ENCODE results near the gene TACR1. TPM values are rescaled to one million over a fixed set of nuclear protein-coding genes. Genes with fewer than 3 reads are reported as not detected.
"Not testable (repeated sequence)": the region's sequence is repeated elsewhere in the genome, so short reads cannot be mapped to it uniquely, and the experiment has no call there.

TACR1 gene, protein sequence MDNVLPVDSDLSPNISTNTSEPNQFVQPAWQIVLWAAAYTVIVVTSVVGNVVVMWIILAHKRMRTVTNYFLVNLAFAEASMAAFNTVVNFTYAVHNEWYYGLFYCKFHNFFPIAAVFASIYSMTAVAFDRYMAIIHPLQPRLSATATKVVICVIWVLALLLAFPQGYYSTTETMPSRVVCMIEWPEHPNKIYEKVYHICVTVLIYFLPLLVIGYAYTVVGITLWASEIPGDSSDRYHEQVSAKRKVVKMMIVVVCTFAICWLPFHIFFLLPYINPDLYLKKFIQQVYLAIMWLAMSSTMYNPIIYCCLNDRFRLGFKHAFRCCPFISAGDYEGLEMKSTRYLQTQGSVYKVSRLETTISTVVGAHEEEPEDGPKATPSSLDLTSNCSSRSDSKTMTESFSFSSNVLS
- 0.03 TPM for total RNA-seq

DNA sequence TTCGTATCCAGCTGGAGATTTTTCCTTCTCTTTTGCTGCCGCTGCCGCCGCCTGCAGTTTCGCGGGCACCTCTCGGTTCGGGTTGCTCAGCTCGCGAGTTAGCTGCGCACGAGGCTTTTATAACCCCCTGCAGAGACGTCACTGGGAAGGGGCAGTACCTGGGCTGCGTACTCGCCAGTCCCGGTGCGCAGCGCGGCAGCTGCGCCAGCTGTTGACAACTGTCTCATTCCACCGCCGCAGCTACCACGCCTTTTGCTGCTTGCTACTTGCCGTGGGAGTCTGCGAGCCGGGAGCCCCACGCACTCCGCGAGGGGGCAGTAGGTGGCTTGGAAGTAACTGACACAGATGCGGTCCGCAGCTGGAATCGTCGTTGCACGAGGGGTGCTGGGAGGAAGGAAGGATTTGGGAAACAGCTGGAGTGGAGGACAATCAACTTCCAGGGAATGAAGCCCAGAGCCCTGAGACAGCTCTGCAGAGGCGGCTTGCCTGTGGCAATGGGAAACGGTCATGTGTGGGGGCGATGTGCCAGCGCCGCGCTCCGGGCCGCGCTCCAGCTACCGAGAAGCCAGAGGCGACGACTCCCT, at the start of gene TACR1:
Gene TACR1, minus strand, starts transcription at position 93 of the 584 bp plus-strand sequence. CDS start 586 bp downstream, outside the sequence.
- DNase-seq (ENCODE audit: low spot score) = peak; percentile 67
- peak; percentile 79 for ATAC-seq

DNA sequence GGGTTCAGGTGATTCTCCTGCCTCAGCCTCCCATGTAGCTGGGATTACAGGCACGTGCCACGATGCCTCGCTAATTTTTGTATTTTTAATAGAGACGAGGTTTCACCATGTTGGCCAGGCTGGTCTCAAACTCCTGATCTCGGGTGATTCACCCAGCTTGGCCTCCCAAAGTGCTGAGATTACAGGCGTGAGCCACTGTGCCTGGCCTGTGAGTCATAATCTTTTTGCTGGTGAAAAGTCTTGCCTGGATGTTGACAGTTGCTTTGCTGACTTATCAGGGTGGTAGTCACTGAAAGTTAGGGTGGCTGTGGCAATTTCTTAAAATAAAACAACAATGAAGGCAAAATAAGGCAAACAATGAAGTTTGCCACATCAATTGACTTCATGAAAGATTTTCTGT, 49.3 kb upstream of the TACR1 start:
- not testable (repeated sequence) for DNase-seq (ENCODE audit: low spot score); ATAC-seq

DNA sequence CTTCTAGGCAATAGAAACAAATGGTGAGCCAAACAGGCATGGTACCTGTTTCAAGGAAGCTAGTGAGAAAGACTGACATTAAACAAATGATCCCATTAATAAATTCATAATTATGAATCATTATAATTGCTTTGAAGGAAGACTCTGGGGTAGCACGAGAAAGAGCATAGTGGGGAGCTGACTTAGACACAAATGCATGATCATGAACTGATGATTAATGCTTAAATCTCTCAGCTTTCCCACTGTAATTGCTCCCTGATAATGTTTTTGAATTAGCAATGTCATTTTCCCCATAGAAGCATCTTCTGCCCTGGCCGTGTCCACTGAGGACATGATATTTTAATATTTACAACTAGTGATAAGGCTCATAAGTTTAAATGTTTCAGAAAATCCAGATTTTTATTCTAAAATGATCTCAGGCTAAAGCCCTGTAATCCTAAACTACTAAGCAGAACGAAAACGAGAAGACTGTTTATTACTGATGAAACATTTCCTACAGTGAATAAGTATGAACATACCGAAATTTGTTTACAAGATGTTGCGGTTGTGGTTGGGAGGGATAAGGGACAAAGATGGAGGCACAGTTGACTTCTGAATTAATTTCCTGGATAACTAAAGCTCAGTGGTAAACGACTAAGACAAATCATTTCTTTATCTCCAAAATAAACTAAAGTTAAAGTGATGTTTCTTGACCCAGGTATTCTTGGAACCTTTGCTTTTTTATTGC, 47.3 kb upstream of the TACR1 start:
- ATAC-seq (no peak), DNase-seq (ENCODE audit: low spot score) (no peak)

DNA sequence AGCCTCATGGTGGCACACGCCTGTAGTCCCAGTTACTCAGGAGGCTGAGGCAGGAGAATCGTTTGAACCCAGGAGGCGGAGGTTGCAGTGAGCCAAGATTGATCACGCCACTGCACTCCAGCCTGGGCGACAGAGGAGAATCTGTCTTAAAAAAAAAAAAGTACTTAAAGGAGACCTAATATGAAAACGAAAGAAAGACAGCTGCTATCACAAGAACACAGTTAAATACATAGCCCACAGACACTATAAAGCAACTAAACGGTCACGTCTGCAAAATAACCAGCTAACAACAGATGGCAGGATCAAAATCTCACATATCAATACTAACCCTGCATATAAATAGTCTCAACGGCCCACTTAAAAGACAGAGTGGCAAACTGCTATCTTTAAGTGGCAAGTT, 43.9 kb upstream of the TACR1 start:
- DNase-seq (ENCODE audit: low spot score) = no peak
- no peak for ATAC-seq

DNA sequence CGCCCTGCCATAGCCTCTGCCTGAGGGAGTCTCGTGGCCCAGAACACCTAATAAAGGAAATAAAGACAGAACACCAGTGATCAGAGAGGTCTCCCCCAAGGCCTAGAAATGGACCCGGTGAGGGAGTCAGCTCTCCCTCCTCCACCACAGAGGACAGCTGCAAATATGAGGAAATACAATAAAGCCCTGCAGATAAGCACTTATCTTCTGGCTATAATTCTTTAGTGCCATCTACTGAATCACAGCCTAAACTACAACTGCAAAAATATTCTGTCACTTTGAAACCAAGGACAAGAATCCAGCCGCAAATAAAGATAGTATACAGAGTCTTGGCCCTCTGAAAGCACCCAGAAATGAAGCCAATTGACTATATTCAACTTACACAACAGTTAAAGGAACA, 42.4 kb upstream of the TACR1 start:
- ATAC-seq = peak; percentile 53

DNA sequence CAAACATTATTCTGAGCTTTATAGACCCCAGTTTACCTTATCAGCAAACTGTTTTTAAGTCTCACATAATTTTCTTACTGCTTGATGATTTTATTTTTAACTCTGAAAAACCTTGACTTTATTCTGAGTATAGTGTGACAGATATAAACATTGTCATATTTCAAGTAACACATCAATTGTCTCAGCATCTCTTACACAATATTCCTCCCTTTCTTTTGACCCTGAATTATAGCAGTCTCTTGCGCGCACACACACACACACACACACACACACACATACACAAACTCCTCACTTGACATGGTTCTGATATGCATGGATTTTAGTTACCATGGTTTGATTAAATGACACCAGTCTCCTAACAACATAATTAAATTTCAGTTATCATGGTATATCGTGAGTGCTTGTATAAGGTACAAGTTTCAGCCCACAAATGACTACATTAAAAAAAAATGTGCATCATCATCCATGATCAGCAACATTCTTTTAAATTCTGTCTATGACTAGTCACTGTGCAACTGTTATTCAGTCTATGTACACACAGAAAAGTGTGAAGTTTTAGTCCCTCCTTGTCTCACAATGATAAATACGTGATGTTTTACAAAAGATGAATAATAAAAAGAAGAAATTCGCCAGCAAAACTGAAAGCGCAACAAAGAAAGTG, 39.5 kb upstream of the TACR1 start:
- no peak for ATAC-seq
- DNase-seq (ENCODE audit: low spot score) = no peak

More for the DNA sequence above, 42.4 kb upstream of the TACR1 start:
- DNase-seq (ENCODE audit: low spot score) = no peak

DNA sequence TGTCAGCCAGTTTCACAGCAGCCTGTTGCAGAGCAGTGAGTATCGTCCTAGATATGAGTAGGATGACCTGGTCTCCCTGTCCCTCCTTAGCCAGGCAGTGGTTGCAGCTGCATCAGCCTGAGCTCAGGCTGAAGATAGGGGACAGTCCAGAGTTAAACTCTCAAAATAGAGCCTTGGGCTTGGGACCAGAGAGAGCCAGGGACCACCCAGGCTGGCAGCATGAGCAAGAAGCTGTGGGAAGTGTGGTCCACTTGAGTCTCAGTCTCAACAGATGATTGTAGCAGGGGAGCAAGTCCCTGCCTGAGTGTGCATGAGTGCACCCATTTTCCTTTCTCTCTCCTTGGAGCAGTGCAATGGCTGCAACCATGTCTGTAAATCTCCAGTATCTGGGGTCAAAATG, 38.0 kb upstream of the TACR1 start:
- ATAC-seq = no peak
- DNase-seq (ENCODE audit: low spot score) = no peak

DNA sequence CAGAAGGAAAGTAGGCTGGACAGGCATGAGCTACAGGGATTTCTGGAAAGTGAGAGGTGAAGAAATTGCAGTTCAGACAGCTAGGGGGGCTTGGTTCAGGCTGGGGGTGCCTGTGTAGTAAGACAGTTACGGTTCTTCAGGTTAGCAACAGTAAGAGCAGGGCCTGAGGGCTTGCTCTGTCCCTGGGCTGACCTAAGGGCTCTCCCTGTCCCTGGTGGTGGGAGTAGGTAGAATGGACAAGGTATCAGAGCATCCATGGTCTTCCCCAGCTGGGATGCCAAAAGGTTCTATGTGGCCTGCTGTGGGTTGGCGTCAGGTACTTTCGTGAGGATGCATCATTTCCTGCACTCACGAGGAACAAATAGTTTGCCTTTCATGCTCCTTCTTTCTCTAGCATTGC, 34.6 kb upstream of the TACR1 start:
- no peak for DNase-seq (ENCODE audit: low spot score)
- ATAC-seq = no peak

DNA sequence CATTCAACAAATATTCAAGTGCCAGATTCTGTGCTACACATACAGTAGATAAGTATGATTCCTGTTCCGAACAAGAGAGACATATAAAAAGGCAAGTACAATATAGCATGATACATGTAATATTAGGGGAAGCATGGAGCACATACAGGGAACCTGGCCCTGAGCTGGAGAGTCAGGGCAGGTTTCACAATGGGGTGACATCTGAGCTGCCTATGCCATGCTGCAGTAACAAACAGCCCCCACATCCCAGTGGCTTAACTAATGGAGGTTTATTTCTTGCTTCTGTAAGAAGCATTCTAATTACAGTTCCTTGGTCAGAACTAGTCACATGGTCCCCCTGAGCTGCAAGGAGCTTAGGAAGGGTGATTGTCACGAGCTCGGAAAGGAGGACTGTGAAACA, 27.3 kb upstream of the TACR1 start:
- DNase-seq (ENCODE audit: low spot score) (no peak), ATAC-seq (no peak)

DNA sequence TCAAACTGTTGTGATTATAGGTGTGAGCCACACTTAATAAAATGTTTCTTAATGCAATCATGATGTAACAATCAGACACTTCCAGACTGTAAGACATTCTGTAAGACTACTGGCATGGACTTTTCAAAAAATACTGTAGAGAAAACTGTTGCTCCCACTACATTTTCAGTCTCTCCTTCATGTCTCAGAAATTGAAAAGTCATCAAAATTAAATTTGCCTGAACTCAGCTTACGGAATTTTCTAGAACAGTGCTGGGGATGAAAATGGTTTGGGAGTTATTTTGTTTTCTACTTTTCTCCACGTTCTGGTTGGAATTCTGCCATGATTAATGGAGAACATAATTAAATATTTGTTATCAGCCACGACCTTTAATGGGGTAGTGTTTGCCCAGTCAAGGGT, 26.8 kb upstream of the TACR1 start:
- DNase-seq (ENCODE audit: low spot score) = no peak
- no peak for ATAC-seq

DNA sequence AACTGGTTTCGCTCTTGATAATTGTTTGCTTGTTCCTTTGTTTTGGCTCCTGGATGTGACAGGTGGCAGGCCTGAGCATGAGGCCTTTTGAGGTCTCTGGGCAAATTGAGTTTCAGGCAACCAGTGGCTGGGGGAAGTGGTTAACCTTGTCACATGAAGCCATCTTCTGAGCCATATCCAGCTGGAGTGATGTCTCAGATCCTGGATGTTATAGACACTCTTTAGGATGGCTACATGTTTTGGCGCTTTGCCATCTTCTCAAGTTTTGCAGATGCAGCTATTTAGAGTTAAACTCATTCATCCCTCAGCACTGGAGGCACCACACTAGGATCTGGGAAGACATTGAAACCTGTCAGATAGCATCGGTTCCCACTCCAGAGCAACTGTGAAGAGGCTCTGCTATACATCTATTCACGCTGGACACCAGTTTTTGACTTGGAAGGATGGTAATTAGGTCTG, 25.3 kb upstream of the TACR1 start:
- DNase-seq (ENCODE audit: low spot score) = no peak
- ATAC-seq = no peak

DNA sequence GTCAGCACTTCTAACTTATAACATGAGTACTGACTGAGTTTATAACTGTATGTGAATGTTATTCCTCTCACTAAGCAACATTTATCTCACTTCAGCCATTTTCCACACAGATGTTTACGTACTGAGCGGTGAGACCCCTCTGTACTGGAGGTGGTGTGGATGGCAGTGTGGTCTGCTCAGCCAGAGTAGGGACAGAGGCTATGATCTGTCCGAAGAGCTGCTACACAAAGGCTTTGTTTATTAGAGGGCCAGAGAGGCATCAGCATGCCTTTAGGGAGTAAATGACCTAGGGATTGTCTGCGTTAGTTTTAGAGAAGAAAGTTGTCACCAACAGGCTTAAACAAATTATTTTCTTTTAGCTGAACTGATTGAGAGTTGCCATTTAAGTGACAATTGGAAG, 23.2 kb upstream of the TACR1 start:
- no peak for ATAC-seq

DNA sequence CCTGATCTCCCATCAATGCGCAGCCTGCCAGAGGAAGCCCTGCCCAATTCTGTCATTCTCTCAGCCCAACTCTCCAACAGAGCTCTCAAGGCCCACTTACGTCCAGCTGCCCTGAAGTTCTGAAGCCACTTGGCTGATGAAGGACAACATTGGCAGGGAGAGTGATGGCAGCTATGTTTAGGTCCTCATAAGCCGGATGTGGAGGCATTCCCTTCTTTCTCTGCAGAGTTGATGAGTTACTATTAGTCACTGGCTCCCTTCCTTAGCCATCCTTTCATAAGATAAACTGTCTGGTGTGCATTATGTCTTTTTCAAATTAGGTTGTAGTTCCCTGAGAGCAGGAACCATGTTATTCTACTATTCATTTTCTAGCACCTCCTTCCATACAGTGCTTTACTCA, 22.5 kb upstream of the TACR1 start:
- no peak for ATAC-seq
- DNase-seq (ENCODE audit: low spot score) = no peak

More for the DNA sequence above, 23.2 kb upstream of the TACR1 start:
- DNase-seq (ENCODE audit: low spot score) = no peak

DNA sequence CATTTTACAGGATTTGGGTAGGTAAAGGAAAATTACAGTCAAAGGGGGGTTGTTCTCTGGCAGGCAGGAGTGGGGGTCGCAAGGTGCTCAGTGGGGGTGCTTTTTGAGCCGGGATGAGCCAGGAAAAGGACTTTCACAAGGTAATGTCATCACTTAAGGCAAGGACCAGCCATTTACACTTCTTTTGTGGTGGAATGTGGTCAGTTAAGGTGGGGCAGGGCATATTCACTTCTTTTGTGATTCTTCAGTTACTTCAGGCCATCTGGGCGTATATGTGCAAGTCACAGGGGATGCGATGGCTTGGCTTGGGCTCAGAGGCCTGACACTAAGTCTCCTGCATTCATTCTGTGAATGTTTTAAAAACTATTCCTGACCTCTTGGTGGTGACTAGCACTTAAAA, 19.9 kb upstream of the TACR1 start:
- DNase-seq (ENCODE audit: low spot score); ATAC-seq: not testable (repeated sequence)

DNA sequence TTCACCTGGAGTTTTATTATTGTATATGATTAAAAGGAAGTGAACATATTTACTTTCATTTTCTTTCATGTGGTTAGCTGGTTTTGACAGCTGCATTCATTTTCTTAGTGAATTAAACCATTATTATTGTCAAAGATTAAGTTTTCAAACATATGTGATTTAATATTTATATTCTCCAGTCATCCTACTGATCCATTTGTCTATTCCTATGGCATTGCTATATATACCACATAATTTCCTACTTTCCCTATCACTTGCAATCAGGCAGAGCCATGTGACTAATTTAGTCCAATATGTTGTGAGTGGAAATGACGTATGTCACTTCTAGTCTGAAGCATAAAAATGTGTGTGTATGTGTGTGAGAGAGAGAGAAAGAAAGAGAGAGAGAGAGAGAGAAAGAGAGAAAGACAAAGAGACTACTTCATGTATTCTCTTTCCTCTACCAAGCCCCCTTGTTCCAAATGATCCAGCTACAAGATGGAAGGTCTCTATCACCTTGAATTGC, 12.0 kb upstream of the TACR1 start:
- ATAC-seq (no peak), DNase-seq (ENCODE audit: low spot score) (no peak)

DNA sequence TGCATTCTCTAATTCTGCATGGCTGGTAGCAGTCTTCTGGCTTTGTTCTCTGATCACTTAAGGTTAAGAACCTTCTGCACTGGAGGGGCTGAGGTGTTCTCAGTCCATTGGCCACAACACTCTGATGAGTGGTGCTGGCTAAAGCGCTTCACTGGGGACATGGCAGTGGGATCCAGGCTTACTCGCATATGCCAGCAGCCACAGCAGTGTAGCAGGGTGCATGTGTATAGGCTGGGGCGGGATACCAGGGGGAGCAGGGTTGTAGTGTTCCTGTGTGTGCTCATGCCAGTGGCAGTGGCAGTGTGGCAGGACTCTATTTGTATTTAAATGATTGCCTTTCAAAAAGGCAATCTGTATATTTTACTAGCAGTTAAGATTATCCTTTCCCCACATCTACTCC, 11.1 kb upstream of the TACR1 start:
- ATAC-seq (no peak), DNase-seq (ENCODE audit: low spot score) (no peak)

DNA sequence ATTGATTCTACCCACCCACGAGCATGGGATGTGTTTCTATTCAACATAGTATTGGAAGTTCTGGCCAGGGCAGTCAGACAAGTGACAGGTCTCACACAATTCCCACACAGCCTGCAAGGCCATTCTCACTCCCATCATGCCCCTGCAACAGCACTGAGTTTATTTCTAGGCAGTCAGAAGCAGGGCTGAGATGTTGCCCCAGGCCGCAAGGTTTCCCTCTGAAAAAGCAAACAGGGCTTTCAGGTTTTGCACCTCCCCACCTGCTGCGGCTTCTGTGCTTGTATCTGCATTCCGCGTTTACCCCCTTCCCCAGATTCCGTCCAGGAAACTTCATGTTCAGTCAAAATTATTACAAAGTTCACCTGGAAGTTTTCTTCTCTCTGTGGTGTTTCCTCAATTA, 9.4 kb upstream of the TACR1 start:
- no peak for ATAC-seq

DNA sequence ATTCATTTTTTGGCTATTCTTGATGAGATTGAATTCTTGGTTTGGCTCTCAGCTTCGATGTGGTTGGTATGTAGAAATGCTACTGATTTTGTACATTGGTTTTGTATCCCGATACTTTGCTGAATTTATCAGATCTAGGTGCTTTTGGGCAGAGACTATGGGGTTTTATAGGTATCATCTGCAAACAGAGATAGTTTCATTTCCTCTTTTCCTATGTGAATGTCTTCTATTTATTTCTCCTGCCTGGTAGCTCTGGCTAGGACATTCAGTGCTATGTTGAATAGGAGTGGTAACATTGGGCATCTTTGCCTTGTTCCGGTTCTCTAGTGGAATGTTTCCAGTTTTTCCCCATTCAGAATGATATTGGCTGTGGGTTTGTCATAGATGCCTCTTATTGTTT, 5.5 kb upstream of the TACR1 start:
- ATAC-seq (no peak), DNase-seq (ENCODE audit: low spot score) (no peak)

More for the DNA sequence above, 9.4 kb upstream of the TACR1 start:
- DNase-seq (ENCODE audit: low spot score) = no peak

DNA sequence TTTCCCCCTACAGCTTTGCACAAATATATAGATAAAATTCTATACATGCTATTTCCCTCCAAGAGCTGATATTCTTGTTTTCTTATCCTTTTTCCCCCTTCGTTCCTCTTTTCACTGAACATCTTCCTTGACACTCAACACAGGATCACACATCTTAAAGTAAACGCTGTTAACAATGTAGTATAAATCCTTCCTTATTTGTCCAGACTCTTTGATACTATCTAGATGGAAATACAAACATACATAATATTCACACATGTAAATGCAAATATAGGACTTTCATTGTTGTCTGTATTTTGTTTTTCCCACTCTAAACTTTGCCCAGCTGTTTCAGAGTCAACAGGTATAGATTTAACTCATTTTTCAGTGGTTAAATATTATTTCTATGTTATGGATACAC, 3.0 kb upstream of the TACR1 start:
- DNase-seq (ENCODE audit: low spot score) (no peak), ATAC-seq (no peak)

DNA sequence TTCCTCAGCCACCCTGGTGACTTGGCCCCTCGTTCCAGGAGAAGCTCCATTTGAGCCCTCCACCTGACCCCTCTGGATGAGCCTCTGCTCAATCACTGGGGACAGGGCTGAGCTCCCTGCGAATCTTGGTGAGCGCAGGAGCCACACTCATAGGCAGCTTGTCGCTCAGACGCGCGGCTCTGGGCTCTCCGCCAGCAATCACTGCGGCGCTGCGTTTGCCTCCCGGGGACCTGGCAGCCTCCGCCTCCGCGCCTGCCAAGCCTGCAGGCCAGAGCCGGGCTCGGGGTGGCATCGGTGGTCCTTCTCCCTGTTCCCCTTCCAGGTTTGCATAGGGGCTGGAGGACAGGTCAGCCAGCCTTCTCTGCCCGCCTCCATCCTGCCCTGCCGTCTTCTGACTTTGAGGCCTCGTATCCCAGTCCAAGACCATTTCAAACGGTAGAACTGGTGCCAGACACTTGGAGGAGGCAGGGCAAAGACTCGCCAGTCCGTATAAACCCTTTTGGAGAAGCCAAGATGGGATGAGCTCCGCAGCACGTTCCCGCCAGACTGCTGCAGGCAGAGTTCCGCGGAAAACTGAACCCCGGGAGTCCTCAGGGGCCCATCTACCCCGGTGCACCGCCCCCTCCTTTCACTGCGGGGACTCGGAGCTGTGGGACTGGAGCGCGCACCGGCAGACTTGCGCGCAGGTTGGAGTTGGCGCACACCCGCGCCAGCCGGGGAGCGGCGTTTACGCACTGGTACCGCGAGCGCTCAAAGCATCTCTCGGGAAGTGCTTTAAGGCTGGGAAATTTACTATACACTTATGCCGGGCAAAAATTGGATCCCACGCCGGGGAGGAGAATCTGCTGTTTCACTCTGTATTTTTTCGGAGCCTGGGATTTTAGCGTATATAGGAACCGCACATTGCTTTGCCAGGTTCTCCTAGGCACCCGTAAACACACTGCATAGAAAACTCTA, 1.1 kb upstream of the TACR1 start:
- ATAC-seq (peak; percentile 92), DNase-seq (ENCODE audit: low spot score) (peak; percentile 82)
